Caki2 (cell line): ENCODE results near the gene EHMT2. TPM values are rescaled to one million over a fixed set of nuclear protein-coding genes. Genes with fewer than 3 reads are reported as not detected.
A peak's percentile ranks its signal among the peaks of the same experiment; 100 is the strongest.
"Not testable (repeated sequence)": the region's sequence is repeated elsewhere in the genome, so short reads cannot be mapped to it uniquely, and the experiment has no call there.

Experiments used
- DNase-seq: peaks from one replicate; pipeline ENCODE4 v3.0.0-alpha.2; 2015; ENCODE audit warnings: low read depth
- in situ Hi-C: cut with HindIII; loops from 2 replicates; pipeline ENCODE4 v1.10.0; 2016; ENCODE audit warnings: low sequenced_read_pairs, low pct_unique_long_range_greater_than_20kb, mixed read lengths
- total RNA-seq: library from RNA; depleted of rRNA; stranded (reverse); fragments of >200 nt; shearing (Covaris generic); gene quantifications from 2 replicates; pipeline ENCODE4 v1.2.3, GENCODE V29; 2014; ENCODE audit warnings: low replicate concordance

The EHMT2 gene
- total RNA-seq, 1 experiment from 2014 or later, result 79.0 TPM

DNA sequence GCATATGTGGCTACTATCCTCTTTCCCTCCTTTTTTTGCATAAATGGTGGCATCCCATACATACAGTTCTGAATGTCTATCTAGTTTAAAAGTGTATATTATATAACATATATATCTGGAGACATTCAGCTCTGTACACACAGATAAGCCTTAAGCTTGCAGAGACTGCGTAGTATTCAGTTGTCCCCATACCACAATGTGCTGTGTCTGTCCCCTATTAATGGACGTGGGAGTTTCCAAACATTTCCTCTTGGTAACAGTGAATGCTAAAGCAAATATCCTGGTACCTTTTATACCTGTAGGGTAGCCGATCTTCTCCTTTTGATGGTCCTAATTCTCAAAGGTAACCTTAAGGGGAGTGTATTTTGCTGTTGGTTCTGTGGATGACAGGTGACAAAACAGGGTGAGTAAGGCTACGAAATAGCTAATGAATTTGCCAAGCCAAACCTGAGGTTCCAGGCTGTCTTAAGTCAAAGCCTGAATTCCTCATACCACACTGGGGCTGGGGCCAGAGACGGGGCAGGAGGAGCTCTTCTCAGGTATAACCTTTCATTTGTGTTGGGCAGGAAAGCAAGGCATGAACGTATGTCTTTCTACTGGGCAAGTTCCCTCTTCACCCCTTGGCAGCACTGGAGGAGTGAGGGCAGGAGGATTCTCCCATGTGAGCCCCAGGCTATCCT is 22.3 kb upstream of the EHMT2 start:
- no peak for DNase-seq
- in situ Hi-C loops, result no loop called here

GRCh38 chr6:31918069-31918720 is 20.7 kb upstream of the EHMT2 start:
- in situ Hi-C loops, result no loop called here
- DNase-seq, result no peak

GRCh38 chr6:31915756-31916155 is 18.3 kb upstream of the EHMT2 start:
- in situ Hi-C loops, result no loop called here
- DNase-seq, result no peak

DNA sequence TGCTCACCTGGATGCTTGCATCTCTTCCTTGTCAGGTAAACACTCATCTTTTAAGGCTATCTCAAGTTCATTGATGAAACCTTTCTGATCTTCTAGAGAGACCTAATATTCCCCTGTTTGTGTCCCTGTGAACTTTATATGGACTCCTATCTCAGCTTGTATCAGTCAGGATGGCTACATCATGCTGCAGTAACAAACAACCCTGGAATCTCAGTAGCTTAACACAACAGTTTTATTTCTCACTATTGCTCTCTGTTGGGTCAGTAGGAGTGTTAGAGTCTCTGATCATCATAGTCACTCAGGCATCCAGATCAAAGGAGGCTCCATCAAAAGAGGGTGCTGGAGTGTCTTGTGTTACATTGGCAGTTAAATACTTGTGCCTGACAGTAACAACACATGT is 17.9 kb upstream of the EHMT2 start:
- in situ Hi-C loops, result no loop called here
- no peak for DNase-seq

- in situ Hi-C loops, result no loop called here
- no peak for DNase-seq
These were observed 14.5 kb upstream of the EHMT2 start for GRCh38 chr6:31911826-31912585.

GRCh38 chr6:31909298-31909697 is 11.8 kb upstream of the EHMT2 start:
- in situ Hi-C loops, result not testable (repeated sequence)

DNA sequence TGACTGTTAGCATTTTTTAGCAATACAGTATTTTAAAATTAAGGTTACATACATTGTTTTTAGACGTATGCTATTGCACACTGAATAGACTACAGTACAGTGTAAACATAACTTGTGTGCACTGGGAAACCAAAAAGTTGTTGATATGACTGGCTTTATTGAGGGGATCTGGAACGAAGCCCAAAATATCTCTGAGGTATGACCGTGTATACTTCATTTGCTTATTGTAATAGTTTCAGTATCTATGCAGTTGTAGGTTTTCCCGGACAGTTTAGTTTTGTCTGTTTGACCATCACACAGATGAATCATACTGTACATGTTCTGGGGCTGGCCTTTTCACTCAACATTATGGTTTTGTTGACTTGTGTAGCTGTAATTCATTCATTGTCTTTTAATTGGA is 11.3 kb upstream of the EHMT2 start:
- peak; percentile 23 for DNase-seq
- in situ Hi-C loops, result no loop called here

More at GRCh38 chr6:31909298-31909697, 11.8 kb upstream of the EHMT2 start:
- not testable (repeated sequence) for DNase-seq

DNA sequence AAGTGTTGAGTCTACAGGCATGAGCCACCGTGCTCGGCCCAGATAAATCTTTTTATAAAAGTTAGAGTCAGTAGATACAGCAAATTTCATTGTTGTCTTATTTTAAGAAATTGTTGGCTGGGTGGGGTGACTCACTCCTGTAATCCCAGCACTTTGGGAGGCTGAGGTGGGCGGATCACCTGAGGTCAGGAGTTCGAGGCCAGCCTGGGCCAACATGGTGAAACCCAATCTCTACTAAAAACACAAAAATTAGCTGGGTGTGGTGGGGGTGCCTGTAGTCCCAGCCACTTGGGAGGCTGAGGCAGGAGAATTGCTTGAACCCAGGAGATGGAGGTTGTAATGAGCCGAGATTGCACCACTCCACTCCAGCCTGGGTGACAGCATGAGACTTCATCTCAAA is 10.8 kb upstream of the EHMT2 start:
- in situ Hi-C loops, DNase-seq: not testable (repeated sequence)

GRCh38 chr6:31907158-31907813 is 9.8 kb upstream of the EHMT2 start:
- peak; percentile 54 for DNase-seq
- in situ Hi-C loops, result no loop called here

DNA sequence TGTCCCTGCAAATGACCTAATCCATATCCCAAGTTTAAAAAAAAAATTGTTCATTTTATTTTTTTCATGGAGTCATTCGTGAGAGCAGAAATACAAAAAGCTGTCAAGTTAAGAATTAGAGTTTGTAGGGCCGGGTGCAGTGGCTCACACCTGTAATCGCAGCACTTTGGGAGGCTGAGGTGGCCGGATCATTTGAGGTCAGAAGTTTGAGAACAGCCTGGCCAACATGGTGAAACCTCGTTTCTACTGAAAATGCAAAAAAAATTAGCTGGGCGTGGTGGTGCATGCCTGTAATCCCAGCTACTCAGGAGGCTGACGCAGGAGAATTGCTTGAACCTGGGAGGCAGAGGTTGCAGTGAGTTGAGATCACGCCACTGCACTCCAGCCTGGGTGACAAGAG is 9.2 kb upstream of the EHMT2 start:
- DNase-seq, in situ Hi-C loops: not testable (repeated sequence)

GRCh38 chr6:31906122-31906521 is 8.6 kb upstream of the EHMT2 start:
- no peak for DNase-seq
- in situ Hi-C loops, result no loop called here

DNA sequence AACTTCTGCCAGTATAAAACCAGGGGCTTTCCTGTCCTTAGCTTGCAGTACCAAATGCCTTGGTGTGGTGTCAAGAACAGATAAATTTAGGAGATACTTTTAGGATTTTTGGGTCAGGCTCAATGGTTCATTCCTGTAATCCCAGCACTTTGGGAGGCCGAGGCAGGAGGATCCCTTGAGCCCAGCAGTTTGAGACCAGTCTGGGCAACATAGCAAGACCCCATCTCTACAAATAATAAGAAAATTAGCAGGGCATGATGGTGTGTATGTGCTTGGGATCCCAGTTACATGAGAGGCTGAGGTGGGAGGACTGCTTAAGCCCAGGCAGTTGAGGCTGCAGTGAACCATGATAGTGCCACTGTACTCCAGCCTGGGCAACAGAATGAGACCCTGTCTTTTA is 7.5 kb upstream of the EHMT2 start:
- in situ Hi-C loops, result no loop called here
- no peak for DNase-seq

GRCh38 chr6:31903957-31904356 is 6.5 kb upstream of the EHMT2 start:
- no peak for DNase-seq
- in situ Hi-C loops, result no loop called here

DNA sequence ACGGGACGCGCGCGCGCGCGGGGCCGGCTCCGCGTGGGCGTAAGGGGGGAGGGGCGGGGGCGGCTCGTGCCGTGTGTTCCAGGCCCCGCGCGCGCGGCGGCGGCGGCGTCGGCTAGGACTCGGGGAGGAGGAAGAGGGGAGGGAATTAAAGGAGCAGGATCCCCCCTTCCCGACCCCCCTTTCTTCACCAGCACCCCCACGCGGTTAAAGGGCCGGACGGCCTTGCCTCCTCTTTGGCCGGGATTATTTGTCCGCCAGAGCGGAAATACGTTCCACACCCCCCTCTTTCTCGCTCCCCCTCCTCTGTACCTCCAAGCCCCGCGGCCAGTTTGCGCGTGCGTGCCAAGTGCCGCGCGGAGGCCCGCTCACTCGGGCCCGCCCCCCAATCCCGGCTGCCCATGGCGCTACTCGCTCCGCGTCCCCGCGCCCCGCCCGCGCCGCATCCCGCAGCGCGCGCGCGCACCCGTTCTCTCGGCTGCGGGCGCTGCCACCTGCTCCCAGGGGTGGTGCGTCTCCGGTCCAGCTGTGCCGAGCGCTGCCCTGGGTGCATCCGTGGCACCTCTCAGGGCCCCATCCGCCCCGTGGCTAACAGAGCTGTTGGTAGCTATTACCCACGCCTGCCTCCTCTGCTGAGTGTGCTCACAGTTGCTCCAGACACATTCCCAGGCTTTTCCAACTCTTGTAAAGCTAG is 4.6 kb upstream of the EHMT2 start, which contains the start of gene ZBTB12:
Gene ZBTB12 (minus strand): TSS at position 134 of the 691 bp plus-strand sequence. CDS start 781 bp downstream, outside the sequence.
- DNase-seq, result peak; percentile 97
- in situ Hi-C loops, result no loop called here

DNA sequence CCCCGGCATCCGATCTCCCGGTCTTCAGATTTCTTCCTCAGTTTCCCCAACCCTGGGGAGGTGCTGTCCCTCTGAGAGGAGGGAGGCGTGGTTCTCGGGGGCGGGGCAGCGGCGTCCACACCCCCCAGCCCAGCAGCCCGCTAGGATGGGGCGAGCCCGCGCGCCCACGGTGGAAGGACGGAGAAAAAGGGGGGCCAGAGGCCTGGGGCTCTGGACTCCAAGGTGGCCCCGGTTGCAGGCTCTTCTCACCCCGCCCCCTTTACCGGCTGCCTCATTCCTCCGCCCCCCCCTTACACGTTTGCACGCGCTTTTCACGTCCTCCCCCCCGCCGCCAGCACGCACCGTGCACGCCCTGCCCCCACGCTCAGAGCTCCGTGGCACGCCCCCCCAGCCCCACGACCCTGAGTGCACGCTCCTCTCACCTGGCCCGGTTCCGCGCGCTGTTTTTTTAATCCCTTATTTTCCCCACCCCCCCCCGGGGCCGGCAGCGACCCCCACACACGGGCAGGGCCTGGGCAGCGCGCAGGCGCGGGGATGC is 4.0 kb upstream of the EHMT2 start:
- peak; percentile 37 for DNase-seq
- in situ Hi-C loops, result no loop called here

DNA sequence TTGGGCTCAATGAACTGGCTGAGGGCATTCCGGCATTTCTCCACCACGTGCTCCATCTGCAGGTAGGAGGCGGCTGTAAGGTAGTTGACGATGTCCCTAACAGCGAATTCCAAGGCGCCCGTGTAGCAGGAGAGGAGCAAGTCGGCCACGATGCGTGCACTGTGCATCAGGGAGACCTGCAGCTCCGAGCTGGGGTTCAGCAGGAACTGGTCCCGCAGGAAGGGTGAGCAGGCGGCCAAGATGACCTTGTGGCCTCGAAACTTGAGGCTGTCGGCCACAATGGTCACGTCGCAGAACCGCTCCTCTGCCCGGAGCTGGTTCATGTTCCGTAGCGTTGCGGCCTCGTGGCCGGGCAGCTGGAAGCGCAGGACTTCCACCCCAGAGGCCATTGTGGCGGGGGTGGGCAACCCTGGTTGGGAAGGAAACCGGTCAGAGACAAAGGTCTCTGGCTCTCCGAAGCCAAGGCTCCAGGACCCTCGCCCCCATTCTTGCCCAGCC is 3.5 kb upstream of the EHMT2 start:
- in situ Hi-C loops, result no loop called here
- no peak for DNase-seq

DNA sequence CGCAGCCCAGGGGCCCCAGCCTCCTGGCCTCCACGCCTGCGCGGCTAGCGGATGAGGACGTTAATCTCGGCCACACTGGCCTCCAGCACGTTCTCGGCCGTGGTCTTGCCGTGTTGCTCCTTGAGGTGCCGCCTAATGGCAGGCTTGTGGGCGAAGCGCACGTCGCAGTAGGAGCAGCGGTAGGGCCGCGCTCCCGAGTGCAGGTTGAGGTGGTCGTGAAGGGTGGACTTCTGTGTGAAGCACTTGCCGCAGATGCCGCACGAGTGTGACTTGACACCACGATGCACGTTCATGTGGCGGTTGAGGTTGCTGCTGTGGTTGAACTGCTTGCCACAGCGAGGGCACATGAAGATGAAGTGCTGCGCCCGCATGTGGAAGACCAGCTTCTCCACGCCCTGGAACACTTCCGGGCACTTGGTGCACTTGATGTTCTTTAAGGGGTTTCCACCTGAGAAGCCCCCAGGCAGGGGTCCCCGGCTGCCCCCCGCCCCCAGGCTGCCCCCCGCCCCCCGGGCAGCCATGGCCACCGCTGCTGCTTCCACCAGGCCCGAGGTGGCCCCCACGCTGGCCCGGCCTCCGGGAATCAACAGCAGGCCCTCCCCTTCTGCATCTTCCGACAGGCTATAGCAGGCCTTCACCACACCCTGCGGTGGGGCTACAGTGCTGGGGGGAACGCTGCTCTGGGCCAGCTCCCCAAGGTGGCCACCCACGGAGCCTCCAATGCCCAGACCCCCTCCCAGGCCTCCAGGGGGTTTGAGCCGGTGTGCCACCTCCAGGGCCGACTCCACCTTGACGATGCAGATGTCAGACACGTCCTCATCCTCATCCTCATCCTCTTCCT is 2.6 kb upstream of the EHMT2 start:
- no peak for DNase-seq
- in situ Hi-C loops, result no loop called here
